Liver (tissue), 9 donors: Measurements from ENCODE around the gene IL37. TPM values are rescaled to one million over a fixed set of nuclear protein-coding genes. Genes with fewer than 3 reads are reported as not detected.

Experiments
- DNase-seq: peaks from one replicate; pipeline ENCODE4 v3.0.0-alpha.2; 2017; ENCODE audit warnings: low spot score
- H3K27ac ChIP-seq, 2 donors: one replicate each; pipeline ENCODE4 v1.7.0; 2013; ENCODE audit warnings: inconsistent platforms in 2 of 2, low read length in 2 of 2, control low read depth in 1 of 2, low read depth in 1 of 2, mild to moderate bottlenecking in 1 of 2
- H3K27me3 ChIP-seq, 4 donors: one replicate each; pipeline versions ENCODE4 v1.6.1 to v1.7.0; 2013; ENCODE audit warnings: low read length in 3 of 4, inconsistent platforms in 1 of 4, mild to moderate bottlenecking in 1 of 4, moderate library complexity in 1 of 4; ENCODE audit not compliant: control insufficient read depth in 4 of 4, insufficient read depth in 4 of 4
- H3K36me3 ChIP-seq, 4 donors: one replicate each; pipeline versions ENCODE4 v1.6.1 to v1.7.0; 2013; ENCODE audit warnings: low read length in 3 of 4, mild to moderate bottlenecking in 3 of 4, low read depth in 1 of 4, moderate library complexity in 1 of 4; ENCODE audit not compliant: control insufficient read depth in 4 of 4, insufficient read depth in 3 of 4
- H3K4me1 ChIP-seq, 4 donors: one replicate each; pipeline versions ENCODE4 v1.6.1 to v1.7.0; 2013; ENCODE audit warnings: low read length in 3 of 4, mild to moderate bottlenecking in 3 of 4, moderate library complexity in 1 of 4; ENCODE audit not compliant: control insufficient read depth in 4 of 4, insufficient read depth in 4 of 4
- H3K4me3 ChIP-seq, 3 donors: one replicate each; pipeline versions ENCODE4 v1.6.1 to v1.7.0; 2013; ENCODE audit warnings: low read length in 3 of 3, control low read depth in 1 of 3, low read depth in 1 of 3, mild to moderate bottlenecking in 1 of 3
- H3K9ac ChIP-seq, 2 donors: one replicate each; pipeline ENCODE4 v1.7.0; 2013; ENCODE audit warnings: low read length in 2 of 2, mild to moderate bottlenecking in 2 of 2, moderate library complexity in 2 of 2, control low read depth in 1 of 2, low read depth in 1 of 2
- H3K9me3 ChIP-seq, 4 donors: one replicate each; pipeline versions ENCODE4 v1.6.1 to v1.7.0; 2013; ENCODE audit warnings: low read length in 3 of 4; ENCODE audit not compliant: control insufficient read depth in 4 of 4
- ATF3 ChIP-seq: IDR thresholded peaks from 2 replicates; pipeline ENCODE4 v1.6.1; 2016; ENCODE audit warnings: antibody characterized with exemption
- CTCF ChIP-seq: fragments of 150-350 bp; IDR thresholded peaks from 2 replicates; pipeline ENCODE4 v1.5.1; 2017; ENCODE audit warnings: improper control_type of control experiment, low read depth, low read length; ENCODE audit not compliant: missing input control
- EGR1 ChIP-seq, 2 donors: IDR thresholded peaks; 2 replicates each; pipeline ENCODE4 v1.6.1; 2016 to 2018; ENCODE audit warnings: antibody characterized with exemption in 2 of 2, low read depth in 2 of 2
- FOXA1 ChIP-seq: IDR thresholded peaks from 2 replicates; pipeline ENCODE4 v1.6.1; 2016; ENCODE audit warnings: antibody characterized with exemption
- GABPA ChIP-seq, 2 donors: IDR thresholded peaks in 1 of 2; conservative IDR thresholded peaks in 1 of 2; 2 replicates each; pipeline ENCODE4 v1.6.1; 2016; ENCODE audit warnings: antibody characterized with exemption in 2 of 2, mild to moderate bottlenecking in 1 of 2, moderate library complexity in 1 of 2
- HNF4G ChIP-seq: IDR thresholded peaks from 2 replicates; pipeline ENCODE4 v1.6.1; 2016; ENCODE audit warnings: antibody characterized with exemption
- JUND ChIP-seq, 2 donors: IDR thresholded peaks; 2 replicates each; pipeline ENCODE4 v1.6.1; 2016; ENCODE audit warnings: antibody characterized with exemption in 2 of 2
- MAX ChIP-seq: IDR thresholded peaks from 2 replicates; pipeline ENCODE4 v1.6.1; 2016; ENCODE audit warnings: antibody characterized with exemption
- NR2F2 ChIP-seq: IDR thresholded peaks from 2 replicates; pipeline ENCODE4 v1.6.1; 2016; ENCODE audit warnings: antibody characterized with exemption
- RAD21 ChIP-seq, 2 donors: IDR thresholded peaks; 2 replicates each; pipeline ENCODE4 v1.6.1; 2016; ENCODE audit warnings: antibody characterized with exemption in 2 of 2, mild to moderate bottlenecking in 2 of 2
- REST ChIP-seq: IDR thresholded peaks from 2 replicates; pipeline ENCODE4 v1.6.1; 2016; ENCODE audit warnings: antibody characterized with exemption, mild to moderate bottlenecking
- RXRA ChIP-seq, 2 donors: IDR thresholded peaks; 2 replicates each; pipeline ENCODE4 v1.6.1; 2017 to 2018; ENCODE audit warnings: antibody characterized with exemption in 2 of 2, mild to moderate bottlenecking in 1 of 2
- TAF1 ChIP-seq: conservative IDR thresholded peaks from 2 replicates; pipeline ENCODE4 v1.6.1; 2016; ENCODE audit warnings: antibody characterized with exemption, mild to moderate bottlenecking
- YY1 ChIP-seq: IDR thresholded peaks from 2 replicates; pipeline ENCODE4 v1.6.1; 2016; ENCODE audit warnings: antibody characterized with exemption, mild to moderate bottlenecking
- ZBTB33 ChIP-seq: IDR thresholded peaks from 2 replicates; pipeline ENCODE4 v1.6.1; 2016; ENCODE audit warnings: antibody characterized with exemption
- WGBS: extraction: QIAGEN DNeasy Blood & Tissue Kit; methylation state at CpG from one replicate; pipeline ENCODE4 v1.1.7; 2013; 5-methylcytosine and 5-hydroxymethylcytosine counted together
- polyA plus RNA-seq, 2 donors: library from polyadenylated mRNA; stranded (reverse) in 1 of 2; unstranded in 1 of 2; fragments of 200-250 nt in 1 of 2; fragments of >200 nt in 1 of 2; fragmentation: Nextera tagmentation in 1 of 2; extraction: Ambion mirVana in 1 of 2; gene quantifications; one replicate each; pipeline versions ENCODE4 v1.2.1 to v1.2.3, GENCODE V29; 2013 to 2015
- total RNA-seq, 2 donors: library from RNA; depleted of rRNA; stranded (reverse); fragments of >200 nt; gene quantifications; one replicate each; pipeline ENCODE4 v1.2.3, GENCODE V29; 2014
- donor health status: healthy.
- donor health status: healthy.
- donor health status: healthy.
- donor health status: healthy.
- donor health status: healthy.

IL37 gene
- total and polyA plus RNA-seq, 4 donors, result not detected

GRCh38 chr2:112880091-112880531 is 30.9 kb upstream of the IL37 start:
- TF ChIP-seq ATF3 (no peak), EGR1 (IDR thresholded peaks at IDR 0.05; ENCODE audit: low read depth in 2 of 2) (no peak), NR2F2 (no peak), JUND (IDR thresholded peaks at IDR 0.05) (no peak), REST (no peak), CTCF (no peak), HNF4G (no peak), ZBTB33 (no peak), GABPA (IDR thresholded peaks at IDR 0.05 in 1 of 2, conservative IDR thresholded peaks at IDR 0.05 in 1 of 2) (no peak), YY1 (no peak), FOXA1 (no peak), MAX (no peak), RAD21 (IDR thresholded peaks at IDR 0.05) (no peak), RXRA (IDR thresholded peaks at IDR 0.05) (no peak)
- H3K4me1 ChIP-seq, result peaks cover 0 to 3% (median 0%) of the 10 kb centered on the region in 4 donors
- H3K36me3 ChIP-seq, result no peaks in the 10 kb centered on the region
- H3K27ac ChIP-seq, result no peak overlapping the region
- H3K27me3 ChIP-seq, result no peaks in the 10 kb centered on the region
- H3K4me3 ChIP-seq, result no peak overlapping the region
- H3K9ac ChIP-seq, result no peak overlapping the region
- H3K9me3 ChIP-seq, result no peaks in the 10 kb centered on the region
- no peak for DNase-seq
- WGBS, result 92% methylated on average over 5 of the region's 5 CpGs

- no peak for DNase-seq
- TF ChIP-seq TAF1, result no peak
- TF ChIP-seq NR2F2, result peak; percentile 81
- Histone ChIP-seq H3K9ac (no peak overlapping the region), H3K27ac (no peak overlapping the region), H3K4me1 (peaks cover 0 to 3% (median 0%) of the 10 kb centered on the region in 4 donors), H3K36me3 (no peaks in the 10 kb centered on the region), H3K9me3 (no peaks in the 10 kb centered on the region), H3K27me3 (no peaks in the 10 kb centered on the region), H3K4me3 (no peak overlapping the region)
- whole genome bisulfite sequencing, result 70% methylated on average over 7 of the region's 7 CpGs
Measured at GRCh38 chr2:112880696-112881095, 30.3 kb upstream of the IL37 start.
